Ascending aorta (tissue), 2 donors: Measurements from ENCODE around the gene RIIAD1. TPM values are rescaled to one million over a fixed set of nuclear protein-coding genes. Genes with fewer than 3 reads are reported as not detected.

Experiments used
- DNase-seq, 2 donors: peaks; one replicate each; pipeline ENCODE4 v3.0.0-alpha.2; 2019; ENCODE audit warnings: low spot score in 2 of 2
- H3K27ac ChIP-seq, 2 donors: fragments of 200-600 bp; sonication (generic); one replicate each; pipeline ENCODE4 v1.5.1; 2016 to 2017; ENCODE audit warnings: mild to moderate bottlenecking in 1 of 2
- H3K27me3 ChIP-seq: fragments of 200-600 bp; sonication (generic); one replicate; pipeline ENCODE4 v1.5.1; 2017
- H3K36me3 ChIP-seq, 2 donors: fragments of 200-600 bp; sonication (generic); one replicate each; pipeline ENCODE4 v1.5.1; 2016
- H3K4me1 ChIP-seq, 2 donors: fragments of 200-600 bp; sonication (generic); one replicate each; pipeline ENCODE4 v1.5.1; 2016 to 2017; ENCODE audit warnings: mild to moderate bottlenecking in 1 of 2
- H3K4me3 ChIP-seq, 2 donors: fragments of 200-600 bp; sonication (generic); one replicate each; pipeline ENCODE4 v1.5.1; 2016 to 2017; ENCODE audit warnings: mild to moderate bottlenecking in 1 of 2
- H3K9me3 ChIP-seq, 2 donors: fragments of 200-600 bp; sonication (generic); one replicate each; pipeline ENCODE4 v1.5.1; 2016
- intact Hi-C: fragments of 100-400 bp; cut with DNase I; formaldehyde crosslinking; loops from one replicate; pipeline ENCODE4 v1.15.1; 2023
- total RNA-seq: library from RNA; depleted of rRNA; stranded (reverse); fragments of >200 nt; gene quantifications from one replicate; pipeline ENCODE4 v1.1.0, GENCODE V29; 2016
- TF ChIP-seq, protein P1 (sequence below), 3 experiments: fragments of 200-600 bp in 2 of 3; fragments of 450-650 bp in 1 of 3; sonication (generic) in 2 of 3; IDR thresholded peaks; one replicate each; pipeline ENCODE4 v1.5.1; 2016 to 2019; ENCODE audit warnings: antibody characterized with exemption in 3 of 3, mild to moderate bottlenecking in 1 of 3, moderate library complexity in 1 of 3

The RIIAD1 gene
- total RNA-seq, 1 donor from 2014 or later = not detected

DNA sequence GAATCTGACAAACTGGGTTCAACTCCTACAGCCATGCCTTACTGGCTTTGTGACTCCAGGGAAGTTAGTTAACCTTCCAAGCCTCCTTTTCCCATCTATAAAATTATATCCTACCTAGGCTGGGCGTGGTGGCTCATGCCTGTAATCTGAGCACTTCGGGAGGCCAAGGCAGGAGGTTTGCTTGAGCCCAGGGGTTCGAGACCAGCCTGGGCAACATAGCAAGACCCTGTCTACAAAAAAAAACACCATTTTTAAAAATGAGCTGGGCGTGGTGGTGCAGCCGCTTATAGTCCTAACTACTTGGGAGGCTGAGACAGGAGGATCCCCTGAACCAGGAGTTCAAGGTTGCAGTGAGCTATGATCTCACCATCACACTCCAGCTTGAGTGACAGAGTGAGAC, 19.8 kb upstream of the RIIAD1 start:
- Histone ChIP-seq H3K4me1 (no peaks in the 10 kb centered on the region), H3K27ac (no peak overlapping the region), H3K9me3 (no peaks in the 10 kb centered on the region), H3K4me3 (no peak overlapping the region), H3K27me3 (no peaks in the 10 kb centered on the region), H3K36me3 (peaks cover 23 to 52% of the 10 kb centered on the region in 2 donors)
- no peak for DNase-seq
- intact Hi-C loops = no loop called here
- TF ChIP-seq, protein P1, sequence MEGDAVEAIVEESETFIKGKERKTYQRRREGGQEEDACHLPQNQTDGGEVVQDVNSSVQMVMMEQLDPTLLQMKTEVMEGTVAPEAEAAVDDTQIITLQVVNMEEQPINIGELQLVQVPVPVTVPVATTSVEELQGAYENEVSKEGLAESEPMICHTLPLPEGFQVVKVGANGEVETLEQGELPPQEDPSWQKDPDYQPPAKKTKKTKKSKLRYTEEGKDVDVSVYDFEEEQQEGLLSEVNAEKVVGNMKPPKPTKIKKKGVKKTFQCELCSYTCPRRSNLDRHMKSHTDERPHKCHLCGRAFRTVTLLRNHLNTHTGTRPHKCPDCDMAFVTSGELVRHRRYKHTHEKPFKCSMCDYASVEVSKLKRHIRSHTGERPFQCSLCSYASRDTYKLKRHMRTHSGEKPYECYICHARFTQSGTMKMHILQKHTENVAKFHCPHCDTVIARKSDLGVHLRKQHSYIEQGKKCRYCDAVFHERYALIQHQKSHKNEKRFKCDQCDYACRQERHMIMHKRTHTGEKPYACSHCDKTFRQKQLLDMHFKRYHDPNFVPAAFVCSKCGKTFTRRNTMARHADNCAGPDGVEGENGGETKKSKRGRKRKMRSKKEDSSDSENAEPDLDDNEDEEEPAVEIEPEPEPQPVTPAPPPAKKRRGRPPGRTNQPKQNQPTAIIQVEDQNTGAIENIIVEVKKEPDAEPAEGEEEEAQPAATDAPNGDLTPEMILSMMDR (IDR thresholded peaks at IDR 0.05) = no peak

DNA sequence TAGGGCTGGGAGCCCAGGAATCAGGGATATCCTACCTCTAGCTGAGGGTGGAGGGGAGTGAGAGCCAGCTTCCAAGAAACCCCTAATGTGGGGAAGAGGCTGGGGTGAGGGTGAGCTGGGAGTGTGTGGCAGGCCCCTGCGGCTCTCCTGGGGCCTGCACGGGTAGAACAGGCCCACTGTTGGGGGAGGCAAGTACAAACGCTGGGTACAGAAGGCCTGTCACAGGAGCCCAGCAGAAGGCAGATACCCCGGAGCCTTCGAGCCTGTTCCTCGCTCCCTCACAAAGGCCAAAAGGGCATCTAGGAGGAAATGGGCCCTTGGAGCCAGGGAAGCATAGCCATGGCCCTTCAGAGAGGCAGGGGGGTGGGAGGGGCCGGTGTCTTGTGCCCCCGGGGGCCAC, 18.4 kb upstream of the RIIAD1 start:
- intact Hi-C loops = no loop called here

DNA sequence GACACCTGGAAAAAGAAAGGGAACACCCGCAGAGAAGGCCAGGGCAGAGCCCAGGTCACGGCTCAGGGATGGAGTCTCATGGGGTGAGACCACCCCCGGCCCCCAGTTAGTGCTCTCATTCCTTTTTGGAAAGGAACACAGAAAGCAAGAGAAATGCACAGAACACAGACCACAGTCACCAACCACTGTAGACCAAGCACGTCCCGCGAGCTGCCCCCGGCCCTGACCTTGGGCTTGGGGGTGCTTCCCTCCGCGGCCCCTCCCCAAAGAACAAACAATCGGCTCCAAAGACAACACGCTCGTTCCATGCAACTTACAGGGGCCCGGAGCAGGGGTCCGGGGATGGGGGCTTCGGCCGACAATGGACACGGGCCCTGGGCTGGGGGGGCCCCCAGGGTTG, 17.5 kb upstream of the RIIAD1 start:
- Histone ChIP-seq H3K9me3 (no peaks in the 10 kb centered on the region), H3K27ac (no peak overlapping the region), H3K36me3 (peaks cover 16 to 29% of the 10 kb centered on the region in 2 donors), H3K4me1 (no peaks in the 10 kb centered on the region), H3K27me3 (no peaks in the 10 kb centered on the region), H3K4me3 (no peak overlapping the region)
- no peak for DNase-seq
- TF ChIP-seq, protein P1 (IDR thresholded peaks at IDR 0.05) = no peak
- intact Hi-C loops = no loop called here

More for the DNA sequence above, 18.4 kb upstream of the RIIAD1 start:
- Histone ChIP-seq H3K9me3 (no peaks in the 10 kb centered on the region), H3K36me3 (peaks cover 16 to 38% of the 10 kb centered on the region in 2 donors), H3K27ac (no peak overlapping the region), H3K27me3 (no peaks in the 10 kb centered on the region), H3K4me3 (no peak overlapping the region), H3K4me1 (no peaks in the 10 kb centered on the region)
- TF ChIP-seq, protein P1 (IDR thresholded peaks at IDR 0.05) = no peak
- no peak for DNase-seq

DNA sequence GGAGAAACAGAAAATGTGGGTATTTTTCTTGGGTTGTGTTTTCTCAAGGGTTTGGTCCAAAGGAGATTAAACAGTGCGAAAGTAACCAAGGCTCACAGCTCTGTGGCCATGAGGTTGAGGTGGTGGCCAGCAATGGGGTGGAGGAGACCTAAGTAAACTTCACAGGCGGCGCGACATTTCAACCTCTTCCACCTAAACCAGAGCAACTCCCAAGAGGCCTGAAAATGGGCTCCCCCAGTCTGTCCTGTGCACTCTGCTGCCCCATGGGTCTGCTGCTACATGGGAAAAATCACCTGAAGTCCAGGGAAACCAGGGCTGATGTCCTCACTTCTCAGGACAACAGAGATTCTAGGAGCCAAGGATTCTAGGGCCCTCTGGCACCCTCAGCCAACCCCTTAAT, 17.1 kb upstream of the RIIAD1 start:
- Histone ChIP-seq H3K27me3 (no peaks in the 10 kb centered on the region), H3K36me3 (peaks cover 12 to 25% of the 10 kb centered on the region in 2 donors), H3K9me3 (no peaks in the 10 kb centered on the region), H3K4me3 (no peak overlapping the region), H3K4me1 (no peaks in the 10 kb centered on the region), H3K27ac (no peak overlapping the region)
- DNase-seq = no peak
- TF ChIP-seq, protein P1 (IDR thresholded peaks at IDR 0.05) = no peak
- intact Hi-C loops = no loop called here

DNA sequence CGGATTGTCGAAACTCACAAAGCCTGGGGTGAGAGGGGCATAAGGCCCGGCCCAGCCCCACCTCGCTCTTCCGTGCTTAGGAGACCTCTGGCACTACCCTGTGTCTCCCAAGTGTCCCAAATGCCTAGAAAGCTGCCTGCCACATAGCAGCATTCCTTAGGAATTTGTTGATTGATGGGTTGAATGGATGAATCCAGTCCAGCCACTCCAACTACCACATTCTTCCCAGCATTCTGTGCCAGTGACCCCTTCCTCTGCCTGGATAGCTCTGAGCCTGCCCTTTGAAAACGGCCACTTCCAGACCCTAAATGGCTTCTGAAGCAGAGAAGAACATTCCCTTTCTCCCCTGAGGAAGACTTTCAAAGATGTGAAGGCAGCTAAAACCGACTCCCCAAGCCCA, 16.2 kb upstream of the RIIAD1 start:
- no peak overlapping the region for H3K27ac ChIP-seq
- H3K4me1 ChIP-seq = no peaks in the 10 kb centered on the region
- intact Hi-C loops = no loop called here
- H3K9me3 ChIP-seq = no peaks in the 10 kb centered on the region
- no peak overlapping the region for H3K4me3 ChIP-seq
- DNase-seq = peak in 1 of 2 donors; percentile 15
- no peaks in the 10 kb centered on the region for H3K27me3 ChIP-seq
- TF ChIP-seq, protein P1 (IDR thresholded peaks at IDR 0.05) = no peak
- peaks cover 8 to 16% of the 10 kb centered on the region in 2 donors for H3K36me3 ChIP-seq
